ENCODE measurements around the gene EVI5L.
"Not testable (repeated sequence)": the region's sequence is repeated elsewhere in the genome, so short reads cannot be mapped to it uniquely, and the experiment has no call there.

EVI5L gene

GRCh38 chr19:7856109-7856591, 26.1 kb downstream of the EVI5L start:
- no peak for TF ChIP-seq CTCF (conservative IDR thresholded peaks at IDR 0.05; ENCODE audit: low read length)

GRCh38 chr19:7856679-7857663, 27.0 kb downstream of the EVI5L start:
- no peak overlapping the region for H3K4me3 ChIP-seq (ENCODE audit: low read length)
- DNase-seq (ENCODE audit: low read depth), result no peak
- TF ChIP-seq CTCF (conservative IDR thresholded peaks at IDR 0.05; ENCODE audit: low read length), result no peak

More at GRCh38 chr19:7856109-7856591, 26.1 kb downstream of the EVI5L start:
- H3K4me3 ChIP-seq (ENCODE audit: low read length), result no peak overlapping the region
- DNase-seq (ENCODE audit: low read depth), result no peak

GRCh38 chr19:7857727-7858108, 27.7 kb downstream of the EVI5L start:
- H3K4me3 ChIP-seq (ENCODE audit: low read length), result no peak overlapping the region
- TF ChIP-seq CTCF (conservative IDR thresholded peaks at IDR 0.05; ENCODE audit: low read length), result no peak
- DNase-seq (ENCODE audit: low read depth), result no peak

GRCh38 chr19:7858109-7858770, 28.2 kb downstream of the EVI5L start:
- DNase-seq (ENCODE audit: low read depth), result no peak
- no peak for TF ChIP-seq CTCF (conservative IDR thresholded peaks at IDR 0.05; ENCODE audit: low read length)
- no peak overlapping the region for H3K4me3 ChIP-seq (ENCODE audit: low read length)

GRCh38 chr19:7859087-7859486, 29.1 kb downstream of the EVI5L start:
- not testable (repeated sequence) for DNase-seq (ENCODE audit: low read depth)

GRCh38 chr19:7859831-7860713, 30.1 kb downstream of the EVI5L start:
- no peak for TF ChIP-seq CTCF (conservative IDR thresholded peaks at IDR 0.05; ENCODE audit: low read length)
- no peak overlapping the region for H3K4me3 ChIP-seq (ENCODE audit: low read length)
- no peak for DNase-seq (ENCODE audit: low read depth)

More at GRCh38 chr19:7859087-7859486, 29.1 kb downstream of the EVI5L start:
- not testable (repeated sequence) for H3K4me3 ChIP-seq (ENCODE audit: low read length)
